Hindlimb muscle (tissue), 1 donor: Measurements from ENCODE around the gene RALGAPA2. TPM values are rescaled to one million over a fixed set of nuclear protein-coding genes. Genes with fewer than 3 reads are reported as not detected.

ENCODE experiments used
- DNase-seq: peaks from one replicate; pipeline ENCODE4 v3.0.0-alpha.2; 2013
- polyA plus RNA-seq: library from polyadenylated mRNA; unstranded; fragments of 120-200 nt; gene quantifications from one replicate; pipeline ENCODE4 v1.2.1, GENCODE V29; 2013; ENCODE audit not compliant: insufficient read length

Gene RALGAPA2
- polyA plus RNA-seq, 1 donor, result 10.9 TPM

GRCh38 chr20:20720158-20720557, 7.7 kb upstream of the RALGAPA2 start:
- DNase-seq, result no peak

DNA sequence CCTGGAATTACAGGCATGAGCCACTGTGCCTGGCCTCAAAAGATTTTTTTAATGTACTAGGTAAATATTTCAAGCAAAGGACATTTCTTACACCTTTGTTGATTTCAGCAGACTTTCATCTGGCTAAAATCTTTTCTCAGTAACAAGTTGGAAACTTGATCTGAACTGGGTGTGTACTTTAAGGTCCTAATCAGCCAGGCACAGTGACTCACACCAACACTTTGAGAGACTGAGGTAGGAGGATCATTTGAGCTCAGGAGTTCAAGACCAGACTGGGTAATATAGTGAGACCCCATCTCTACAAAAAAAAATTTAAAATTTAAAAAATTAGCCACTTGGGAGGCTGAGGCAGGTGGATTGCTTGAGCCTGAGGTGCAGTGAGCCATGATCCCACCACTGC, 7.0 kb upstream of the RALGAPA2 start:
- DNase-seq, result no peak

GRCh38 chr20:20713244-20713765, 861 bp upstream of the RALGAPA2 start:
- DNase-seq, result peak; percentile 5

- peak; percentile 8 for DNase-seq
These were observed 405 bp downstream of the RALGAPA2 start for GRCh38 chr20:20712004-20712473.

- no peak for DNase-seq
These were observed 1.0 kb downstream of the RALGAPA2 start for GRCh38 chr20:20711413-20711812.

GRCh38 chr20:20710443-20711315, 1.8 kb downstream of the RALGAPA2 start:
- no peak for DNase-seq

DNA sequence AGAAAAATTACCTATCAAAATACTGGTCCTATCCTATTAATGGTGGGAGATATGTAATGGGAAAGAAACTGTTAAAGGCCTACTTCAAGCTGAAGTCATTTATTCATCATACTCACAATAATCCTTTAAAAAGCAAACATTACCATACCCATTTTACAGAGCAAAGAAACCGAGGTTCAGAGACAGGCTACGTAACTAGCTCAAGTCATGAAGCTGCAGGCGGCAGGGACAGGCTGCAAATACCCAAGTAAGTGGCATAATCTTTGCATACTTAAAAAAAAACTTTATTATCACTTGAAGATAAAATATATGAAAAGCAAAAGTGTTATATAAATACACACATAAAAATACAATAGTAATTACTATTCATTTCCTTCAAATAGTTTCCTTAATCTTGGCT, 2.6 kb downstream of the RALGAPA2 start:
- no peak for DNase-seq

DNA sequence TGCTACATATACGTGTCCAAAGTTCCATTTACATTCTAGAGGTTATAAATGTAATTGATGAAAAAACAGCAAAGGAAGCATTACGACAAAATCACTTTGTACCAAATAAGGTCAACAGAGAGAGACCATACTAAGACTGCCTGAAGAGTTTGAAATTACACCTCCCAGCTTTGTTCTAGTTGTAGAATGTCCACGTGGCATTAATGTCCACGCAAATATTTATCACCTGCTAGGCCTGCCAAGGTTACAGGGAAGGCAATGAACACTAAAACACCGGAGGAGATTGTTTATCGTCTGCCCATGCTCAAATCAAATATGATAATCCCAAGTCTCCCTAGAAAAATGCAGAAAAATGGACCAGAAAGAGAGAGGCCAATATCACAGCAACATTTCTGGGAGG, 6.2 kb downstream of the RALGAPA2 start:
- no peak for DNase-seq

GRCh38 chr20:20702330-20703245, 9.9 kb downstream of the RALGAPA2 start:
- no peak for DNase-seq

DNA sequence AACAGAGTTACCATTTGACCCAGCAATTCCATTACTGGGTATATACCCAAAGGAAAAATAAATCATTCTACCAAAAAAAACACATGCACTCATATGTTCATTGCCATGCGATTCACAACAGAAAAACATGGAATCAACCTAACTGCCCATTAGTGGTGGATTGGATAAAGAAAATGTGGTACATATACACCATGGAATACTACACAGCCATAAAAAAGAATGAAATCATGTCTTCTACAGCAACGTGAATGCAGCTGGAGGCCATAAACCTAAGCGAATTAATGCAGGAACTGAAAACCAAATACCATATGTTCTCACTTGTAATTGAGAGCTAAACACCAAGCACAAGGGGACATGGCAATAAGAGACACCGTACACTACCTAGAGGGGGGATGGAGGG, 12.5 kb downstream of the RALGAPA2 start:
- no peak for DNase-seq

DNA sequence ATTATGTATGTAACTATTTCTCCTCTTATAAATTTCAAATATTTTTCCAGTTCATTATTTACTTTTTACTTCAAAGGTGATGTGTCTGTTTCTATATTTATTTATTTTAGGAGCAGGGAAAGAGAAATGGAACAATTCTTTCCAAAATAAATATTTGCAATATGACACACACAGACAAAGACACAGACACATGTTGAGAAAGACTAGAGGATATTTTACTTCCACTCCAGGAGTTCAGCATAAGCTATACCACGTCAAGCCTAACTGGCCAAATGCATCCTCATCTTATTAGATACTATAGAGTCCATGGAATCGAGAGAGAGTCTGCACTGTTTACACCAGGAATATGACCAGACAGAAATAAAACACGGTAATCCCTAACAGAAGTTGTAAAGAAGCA, 13.3 kb downstream of the RALGAPA2 start:
- no peak for DNase-seq

DNA sequence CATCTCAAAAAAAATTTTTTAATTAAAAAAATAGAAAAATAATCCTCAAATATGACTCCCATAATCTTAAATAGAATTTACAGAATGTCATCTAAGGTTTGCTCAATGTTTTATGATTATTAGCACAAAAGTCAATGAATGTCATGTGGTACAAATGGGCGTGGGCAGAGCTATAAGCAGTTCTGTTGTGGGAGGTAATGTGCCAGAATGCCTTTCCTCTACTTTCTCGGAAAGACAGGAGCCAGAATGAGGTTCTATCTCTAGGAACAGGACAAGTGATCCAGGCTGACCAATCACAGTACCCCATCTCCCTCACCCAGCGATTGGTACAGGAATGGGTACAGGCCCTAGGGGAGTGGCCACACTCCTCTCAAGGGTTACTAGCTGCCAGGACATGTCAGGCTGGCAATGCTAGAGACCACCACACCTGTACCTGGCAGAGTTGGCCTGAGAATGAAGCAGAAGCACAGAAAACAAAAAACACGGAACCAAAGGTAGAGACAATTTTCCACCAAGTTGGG, 15.1 kb downstream of the RALGAPA2 start:
- DNase-seq, result no peak

DNA sequence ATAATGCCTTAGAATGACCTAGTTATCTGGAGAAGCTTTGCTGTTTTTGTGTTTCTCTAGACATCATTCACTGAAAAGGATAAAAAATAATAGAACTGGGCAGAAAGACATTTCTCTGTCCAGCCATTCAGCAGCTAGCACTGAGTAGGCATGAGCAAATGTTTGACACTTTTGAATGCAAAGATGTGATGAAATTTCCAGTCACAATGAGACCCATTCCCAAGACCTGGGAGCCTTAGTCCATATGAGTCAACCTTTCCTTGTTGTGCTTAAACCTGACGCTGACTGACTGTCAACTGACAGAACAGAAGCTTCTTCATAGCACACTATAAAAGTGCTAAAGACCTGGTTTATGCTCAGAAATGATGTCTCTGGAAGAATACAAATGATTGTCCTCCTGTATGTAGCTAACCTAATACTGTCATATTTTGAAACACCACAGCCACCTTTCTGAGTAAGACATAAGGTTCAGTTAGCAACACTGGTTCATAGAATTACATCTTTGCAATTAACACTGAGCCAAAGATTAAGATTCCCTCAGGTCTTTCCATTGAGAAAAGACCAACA, 17.1 kb downstream of the RALGAPA2 start:
- no peak for DNase-seq

- DNase-seq, result no peak
These were observed 17.9 kb downstream of the RALGAPA2 start for GRCh38 chr20:20694591-20694990.

GRCh38 chr20:20692587-20692986, 19.9 kb downstream of the RALGAPA2 start:
- no peak for DNase-seq

- DNase-seq, result no peak
These were observed 20.8 kb downstream of the RALGAPA2 start for GRCh38 chr20:20691477-20692235.

DNA sequence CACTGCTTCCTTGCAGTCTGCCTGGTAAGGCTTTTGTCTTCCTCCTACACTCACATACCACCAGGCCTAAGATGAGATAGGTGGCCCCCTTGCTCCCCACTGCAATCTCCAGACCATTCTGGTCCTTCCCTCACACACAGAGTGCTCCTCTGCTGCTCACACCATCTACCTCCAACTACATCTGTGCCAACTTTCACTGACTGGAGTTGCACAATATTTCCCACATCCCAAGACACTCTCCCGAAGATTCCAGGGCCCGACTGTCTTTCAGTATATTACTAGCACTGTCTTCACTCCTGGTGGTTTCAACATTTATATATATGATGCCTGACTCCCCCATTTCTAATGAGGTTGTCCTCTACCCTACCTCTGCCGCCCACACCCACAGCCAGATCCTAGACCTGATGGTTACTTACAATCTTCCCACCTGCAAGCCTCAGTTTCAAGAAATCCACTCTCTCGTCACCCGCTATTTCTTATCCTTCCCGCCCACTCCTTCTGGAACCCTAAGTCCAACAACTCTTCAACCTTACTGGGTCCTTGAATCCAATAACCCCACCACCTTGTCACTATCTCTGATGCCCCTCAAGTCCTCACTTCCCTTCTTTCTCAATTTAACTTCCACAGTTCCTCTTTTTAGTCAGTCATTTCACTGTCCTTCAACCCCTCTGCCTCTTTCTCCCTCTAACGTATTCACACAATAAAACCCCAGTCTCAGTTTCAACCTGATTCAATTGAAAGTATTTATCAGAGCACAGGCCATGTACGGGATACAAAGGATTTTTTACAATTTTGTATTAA, 21.6 kb downstream of the RALGAPA2 start:
- DNase-seq, result no peak

DNA sequence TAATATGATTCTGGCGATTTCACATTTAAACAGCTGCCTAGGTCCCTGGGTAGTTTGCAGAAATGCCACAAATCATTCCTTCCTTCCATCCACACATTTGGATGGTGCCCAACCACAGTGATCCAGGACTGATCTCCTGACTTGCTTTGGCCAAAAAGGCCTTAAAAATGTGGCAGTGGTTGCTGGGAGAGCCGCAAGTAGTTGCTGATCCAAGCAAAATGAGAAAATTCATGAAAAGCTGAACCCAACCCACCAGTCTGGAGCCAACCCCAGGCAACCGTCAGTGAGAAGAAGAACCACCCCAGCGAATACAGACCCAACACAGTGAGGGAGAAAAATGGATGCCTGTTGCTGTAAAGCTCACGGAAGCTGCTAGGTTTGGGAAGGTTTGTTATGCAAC, 25.1 kb downstream of the RALGAPA2 start:
- no peak for DNase-seq

GRCh38 chr20:20685635-20686034, 26.8 kb downstream of the RALGAPA2 start:
- DNase-seq, result no peak

GRCh38 chr20:20683481-20684321, 28.7 kb downstream of the RALGAPA2 start:
- no peak for DNase-seq
